K562 (cell line): ENCODE results near the gene ALG14. TPM values are rescaled to one million over a fixed set of nuclear protein-coding genes. Genes with fewer than 3 reads are reported as not detected.

Experiments
- ATAC-seq: fragments of 200-7000 bp; cut with Tn5 transposase; 3 replicates; pipeline ENCODE4 v1.9.1; 2020; ENCODE audit warnings: moderate library complexity
- BruUV-seq: library from RNA; stranded (reverse); fragments of 400-500 nt; replicated peaks from 2 replicates; lab custom pipeline; 2021; lab: Mats Ljungman, UMichigan
- CTCF ChIA-PET: fragments of 300-600 bp; formaldehyde crosslinking; extraction: SDS; loops from one replicate; lab custom pipeline; 2021; ENCODE audit warnings: low intra/inter-chr PET ratio; lab: Yijun Ruan, JAX
- POLR2A ChIA-PET: fragments of 300-600, 350-650 bp; sonication (Branson Sonifier 250); formaldehyde crosslinking; extraction: SDS; loops from one replicate; lab custom pipeline; 2021; ENCODE audit warnings: antibody characterized with exemption, inconsistent platforms; lab: Yijun Ruan, JAX
- DNase-seq, 4 experiments: peaks; one replicate each; pipeline versions ENCODE4 v3.0.0 to v3.0.0-alpha.2; 2011 to 2018; ENCODE audit warnings: low spot score in 3 of 4, mixed read lengths in 3 of 4; ENCODE audit errors: extremely low read depth in 1 of 4
- FAIRE-seq: peaks from 2 replicates; lab custom pipeline; 2011; peaks lifted over from hg19 to GRCh38; lab: Jason Lieb, UNC
- H2AFZ ChIP-seq: 2 replicates; pipeline ENCODE4 v1.6.0; 2011; ENCODE audit warnings: low read depth, low read length, control low read depth, inconsistent platforms
- H3K27ac ChIP-seq: fragments of 200-600 bp; 3 replicates; pipeline ENCODE4 v1.8.0; 2011; ENCODE audit warnings: low read depth, mild to moderate bottlenecking, control low read depth, inconsistent platforms, low read length, moderate library complexity, mixed read lengths; ENCODE audit errors: extremely low read depth
- H3K27me3 ChIP-seq, 2 experiments: fragments of 300-600 bp in 1 of 2; 2 replicates in 1 of 2; 3 replicates in 1 of 2; pipeline versions ENCODE4 v1.6.0 to v1.8.0; 2011; ENCODE audit warnings: inconsistent platforms in 2 of 2, low read length in 2 of 2, mild to moderate bottlenecking in 1 of 2, mixed read lengths in 1 of 2, moderate library complexity in 1 of 2; ENCODE audit not compliant: control insufficient read depth in 2 of 2, insufficient read depth in 2 of 2
- H3K36me3 ChIP-seq: fragments of 300-600 bp; 3 replicates; pipeline ENCODE4 v1.8.0; 2011; ENCODE audit warnings: mild to moderate bottlenecking, low read length, inconsistent platforms; ENCODE audit not compliant: control insufficient read depth, insufficient read depth
- H3K4me1 ChIP-seq, 2 experiments: fragments of 200-600 bp in 1 of 2; replicated peaks in 1 of 2; 2 replicates in 1 of 2; 3 replicates in 1 of 2; pipeline versions ENCODE4 v1.5.1 to v1.8.0; 2011; ENCODE audit warnings: inconsistent platforms in 2 of 2, low read length in 2 of 2, mild to moderate bottlenecking in 1 of 2, mixed read lengths in 1 of 2, moderate library complexity in 1 of 2; ENCODE audit not compliant: control insufficient read depth in 2 of 2, insufficient read depth in 2 of 2
- H3K4me2 ChIP-seq: 2 replicates; pipeline ENCODE4 v1.6.1; 2011; ENCODE audit warnings: low read length, control low read depth, inconsistent platforms, mixed read lengths; ENCODE audit not compliant: insufficient read depth
- H3K4me3 ChIP-seq: fragments of 200-600 bp; sonication (generic), shearing (Covaris generic); 2 replicates; pipeline ENCODE4 v1.5.1; 2016; ENCODE audit warnings: control low read depth, inconsistent platforms
- H3K79me2 ChIP-seq: fragments of 200-600 bp; 3 replicates; pipeline ENCODE4 v1.8.0; 2011; ENCODE audit warnings: low read length, inconsistent platforms; ENCODE audit not compliant: control insufficient read depth, insufficient read depth
- H3K9ac ChIP-seq, 2 experiments: 2 replicates each; pipeline versions ENCODE4 v1.6.0 to v1.6.1; 2011; ENCODE audit warnings: low read depth in 2 of 2, low read length in 2 of 2, control low read depth in 1 of 2, inconsistent platforms in 1 of 2, mild to moderate bottlenecking in 1 of 2, mixed read lengths in 1 of 2; ENCODE audit not compliant: insufficient read depth in 1 of 2
- H3K9me1 ChIP-seq: one replicate; pipeline ENCODE4 v1.6.0; 2011; ENCODE audit warnings: inconsistent platforms, mild to moderate bottlenecking, low read length, moderate library complexity; ENCODE audit not compliant: control insufficient read depth, insufficient read depth
- H3K9me3 ChIP-seq: replicated peaks from 2 replicates; pipeline ENCODE4 v1.5.1; 2011; ENCODE audit warnings: low read depth, low read length, inconsistent platforms; ENCODE audit not compliant: control insufficient read depth, insufficient read depth
- H4K20me1 ChIP-seq: replicated peaks from 2 replicates; pipeline ENCODE4 v1.6.1; 2011; ENCODE audit warnings: low read length, inconsistent platforms, mixed read lengths; ENCODE audit not compliant: control insufficient read depth, insufficient read depth
- ARID1B ChIP-seq: fragments of 450-650 bp; IDR thresholded peaks from 2 replicates; pipeline ENCODE4 v1.6.1; 2016; ENCODE audit warnings: antibody characterized with exemption, mild to moderate bottlenecking, inconsistent platforms
- CBFA2T3 ChIP-seq: fragments of 450-650 bp; IDR thresholded peaks from 2 replicates; pipeline ENCODE4 v1.6.1; 2017
- NFIC ChIP-seq: fragments of 450-650 bp; IDR thresholded peaks from 2 replicates; pipeline ENCODE4 v1.6.1; 2017; ENCODE audit warnings: mild to moderate bottlenecking, inconsistent platforms
- SMARCC2 ChIP-seq: fragments of 450-650 bp; IDR thresholded peaks from 2 replicates; pipeline ENCODE4 v1.6.1; 2017; ENCODE audit warnings: antibody characterized with exemption, moderate library complexity, mild to moderate bottlenecking, low read depth
- TCF3 ChIP-seq: sonication (generic); formaldehyde crosslinking; IDR thresholded peaks from 2 replicates; pipeline ENCODE4 v1.4.0; 2020; ENCODE audit warnings: mild to moderate bottlenecking, missing genetic modification reagents
- YBX1 ChIP-seq: fragments of 450-650 bp; IDR thresholded peaks from 2 replicates; pipeline ENCODE4 v1.7.1; 2016; ENCODE audit warnings: mild to moderate bottlenecking
- WGBS: fragments of 100-300 bp; shearing (Covaris generic); methylation state at CpG from one replicate; pipeline ENCODE4 v1.1.6; 2016; ENCODE audit warnings: low coverage, mixed read lengths; ENCODE audit not compliant: insufficient coverage; ENCODE audit errors: missing lambda C conversion rate; 5-methylcytosine and 5-hydroxymethylcytosine counted together
- in situ Hi-C: fragments of 300-500 bp; cut with MboI; formaldehyde crosslinking; loops from 4 replicates; pipeline ENCODE4 v1.15.0; 2018; ENCODE audit warnings: inconsistent platforms, mixed read lengths
- intact Hi-C: fragments of 100-400 bp; cut with micrococcal nuclease; formaldehyde crosslinking; loops from 2 replicates; pipeline ENCODE4 v1.14.2; 2022
- polyA plus RNA-seq, 8 experiments: library from polyadenylated mRNA; depleted of rRNA in 4 of 8; stranded (reverse) in 5 of 8; unstranded in 3 of 8; fragments of >200 nt; fragmentation: Nextera tagmentation in 2 of 8; fragmentation: Illumina TruSeq in 1 of 8; extraction: Ambion mirVana in 2 of 8; extraction: Trizol in 1 of 8; gene quantifications; 2 replicates each; pipeline versions ENCODE4 v1.2.1 to v1.2.3, GENCODE V29; 2011 to 2014; ENCODE audit warnings: inconsistent platforms in 1 of 8, missing spikeins in 1 of 8
- total RNA-seq, 7 experiments: library from RNA; depleted of rRNA in 6 of 7; stranded (reverse); fragments of >200 nt in 6 of 7; fragmentation: Illumina TruSeq in 2 of 7; extraction: Trizol in 2 of 7; gene quantifications; 2 replicates each; pipeline versions ENCODE4 v1.2.1 to v1.2.3, GENCODE V29; 2011 to 2021; ENCODE audit warnings: low replicate concordance in 1 of 7
- TF ChIP-seq, protein P1 (sequence below): fragments of 250-450 bp; sonication (Bioruptor Pico); IDR thresholded peaks from 2 replicates; pipeline ENCODE4 v1.5.0; 2021; ENCODE audit warnings: mild to moderate bottlenecking, moderate library complexity
- TF ChIP-seq, protein P2 (sequence below): fragments of 250-450 bp; sonication (Bioruptor Pico); IDR thresholded peaks from 2 replicates; pipeline ENCODE4 v1.9.0; 2021; ENCODE audit warnings: mild to moderate bottlenecking

Gene ALG14
- total and polyA plus RNA-seq, 9 of the 15 experiments (the other 6 are each of a cell fraction or from before 2014, with no cell fraction given), result 2.8 to 16.2 (median 4.9) TPM

DNA sequence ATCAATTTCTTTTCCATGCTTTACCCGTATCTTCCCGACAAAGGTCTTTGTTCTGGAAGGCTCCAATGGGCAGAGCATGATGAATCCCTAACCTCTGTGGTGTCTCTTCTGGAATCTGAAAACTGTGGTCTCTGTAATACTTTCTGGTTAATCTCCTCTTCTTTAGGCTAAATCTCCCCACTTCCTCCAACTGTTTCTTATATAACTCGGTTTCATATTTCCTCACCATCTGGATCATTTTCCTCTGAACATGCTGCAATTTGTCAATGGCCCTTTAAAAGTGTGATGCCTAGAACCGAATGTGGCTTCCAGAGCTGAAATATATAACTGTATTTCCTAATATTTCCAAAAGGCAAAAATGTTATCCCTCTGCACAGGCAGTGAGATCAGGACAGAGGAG is 66.1 kb downstream of the ALG14 start (continued):
- TF ChIP-seq, protein P1, sequence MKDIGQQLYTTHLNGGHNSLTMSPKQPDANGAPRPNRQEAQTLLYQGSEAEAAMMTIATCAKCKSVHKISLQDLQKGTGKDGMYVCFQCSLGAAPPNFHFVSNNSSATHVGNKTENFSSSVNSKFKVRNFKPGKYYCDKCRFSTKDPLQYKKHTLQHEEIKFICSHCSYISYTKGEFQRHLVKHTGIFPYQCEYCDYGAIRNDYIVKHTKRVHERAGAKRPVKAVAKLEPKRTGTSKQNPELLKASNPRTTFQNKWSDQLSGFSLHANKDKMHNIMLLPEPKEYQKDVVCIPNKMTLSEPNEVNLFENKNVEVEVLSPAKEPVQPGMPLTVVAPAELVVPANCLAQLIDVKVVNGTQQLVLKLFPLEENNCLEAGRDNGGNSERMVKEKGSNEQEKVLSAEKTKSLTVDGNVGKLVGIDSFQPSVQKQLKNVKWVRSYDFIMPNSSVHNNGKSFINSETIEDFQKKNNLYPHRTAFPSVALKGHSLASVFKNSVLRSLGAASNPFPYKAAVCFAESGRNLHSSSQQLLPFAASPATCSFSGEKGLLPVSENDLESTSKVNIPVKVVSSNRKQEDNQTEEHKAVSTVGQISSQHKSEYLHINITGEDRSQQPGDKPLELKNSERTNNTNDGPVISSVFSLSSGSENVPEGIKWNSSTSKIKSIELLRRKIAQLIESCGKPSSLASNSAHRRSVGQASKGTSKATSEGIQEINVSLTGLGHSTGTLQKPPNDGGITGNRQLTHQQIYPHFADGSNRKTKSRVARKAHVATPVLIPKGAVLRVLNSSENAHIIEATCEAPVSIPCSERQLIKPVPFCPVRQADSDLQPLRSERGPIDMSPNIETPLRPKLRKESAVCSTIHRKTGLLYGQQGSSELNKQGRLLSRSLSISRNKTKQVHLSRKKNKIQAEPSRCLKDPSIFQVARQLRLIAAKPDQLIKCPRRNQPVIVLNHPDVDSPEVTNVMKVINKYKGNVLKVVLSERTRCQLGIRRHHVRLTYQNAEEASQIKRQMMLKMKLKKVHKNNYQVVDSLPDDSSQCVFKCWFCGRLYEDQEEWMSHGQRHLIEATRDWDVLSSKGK (CRISPR knock-in tag), result no peak
- TF ChIP-seq TCF3 (no peak), YBX1 (no peak)
- TF ChIP-seq, protein P2, sequence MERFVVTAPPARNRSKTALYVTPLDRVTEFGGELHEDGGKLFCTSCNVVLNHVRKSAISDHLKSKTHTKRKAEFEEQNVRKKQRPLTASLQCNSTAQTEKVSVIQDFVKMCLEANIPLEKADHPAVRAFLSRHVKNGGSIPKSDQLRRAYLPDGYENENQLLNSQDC (CRISPR knock-in tag), result no peak

DNA sequence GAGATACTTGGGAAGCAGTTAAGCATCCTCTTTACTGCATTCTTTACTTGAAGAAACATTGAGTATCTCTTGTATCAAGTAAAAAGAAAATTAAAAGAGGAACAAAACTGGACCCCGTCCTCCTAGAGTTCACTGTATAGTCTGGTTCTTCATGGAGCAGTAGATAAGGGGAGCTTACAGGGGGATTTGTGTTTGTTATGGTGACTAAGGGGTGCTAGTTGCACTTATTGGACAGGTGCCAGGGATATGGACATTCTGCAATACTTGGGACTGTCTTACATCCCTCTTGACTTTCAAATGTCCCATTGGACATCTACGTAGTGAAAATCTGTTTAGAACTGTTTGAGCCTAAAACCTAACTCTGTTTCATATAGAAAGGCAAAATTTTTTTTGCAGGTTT is 67.2 kb downstream of the ALG14 start:
- H2AFZ ChIP-seq, result no peak overlapping the region
- peak; percentile 44; the same call in 2 of the 3 replicates for ATAC-seq
- DNase-seq, result peak in 2 of 4 experiments; percentile 54 to 57
- H3K36me3 ChIP-seq, result no peaks in the 10 kb centered on the region
- no peaks in the 10 kb centered on the region for H3K27me3 ChIP-seq
- H4K20me1 ChIP-seq, result no peaks in the 10 kb centered on the region
- TF ChIP-seq SMARCC2, result no peak
- TF ChIP-seq NFIC, result peak; percentile 95
- TF ChIP-seq ARID1B, result peak; percentile 50
- peak; percentile 28 for TF ChIP-seq CBFA2T3
- in situ Hi-C loops, result no loop called here
- BruUV-seq, result no TSS peak
- no peak overlapping the region for H3K4me2 ChIP-seq
- no peaks in the 10 kb centered on the region for H3K79me2 ChIP-seq
- peak; percentile 35 for FAIRE-seq
- H3K27ac ChIP-seq, result no peak overlapping the region
- H3K9me1 ChIP-seq, result no peaks in the 10 kb centered on the region
- H3K4me3 ChIP-seq, result no peak overlapping the region
- ChIA-PET POLR2A (interaction anchor here (0.6 kb wide), 2 partner anchors 23 to 114 kb away, joined by 3 read pairs; no protein-coding TSS in a partner anchor), CTCF (no interaction called here)
- intact Hi-C loops, result no loop called here
- H3K9ac ChIP-seq, result no peak overlapping the region
- H3K4me1 ChIP-seq, result peaks cover 0 to 2% of the 10 kb centered on the region in 2 experiments; a peak in 2 of 5 replicates
- H3K9me3 ChIP-seq, result no peaks in the 10 kb centered on the region
- WGBS, result 10% methylated on average over 2 of the region's 2 CpGs
